ENCODE measurements around the gene RAB11FIP4. TPM values are rescaled to one million over a fixed set of nuclear protein-coding genes. Genes with fewer than 3 reads are reported as not detected.

RAB11FIP4 gene
- total RNA-seq, 1 donor from 2014 or later: 10.2 TPM

- peaks cover 14% of the 10 kb centered on the region for H3F3A ChIP-seq (ENCODE audit: low read depth)
- H3K9ac ChIP-seq: no peak overlapping the region
- H3K4me3 Mint-ChIP-seq: no peak overlapping the region
- H3K27me3 Mint-ChIP-seq (ENCODE audit: insufficient read depth, low read depth): peaks cover 17% of the 10 kb centered on the region
- peaks cover 54% of the 10 kb centered on the region for H3K4me1 Mint-ChIP-seq
- TF ChIP-seq CTCF (IDR thresholded peaks at IDR 0.05): no peak
- TF ChIP-seq EZH2phosphoT487 (IDR thresholded peaks at IDR 0.05): no peak
- no peak for TF ChIP-seq EZH2 (IDR thresholded peaks at IDR 0.05)
- H3K4me2 ChIP-seq: no peak overlapping the region
- H3K27ac ChIP-seq: no peak overlapping the region
- peaks cover 29% of the 10 kb centered on the region for H3K27me3 ChIP-seq
- H4K20me1 ChIP-seq (ENCODE audit: low read depth): peaks cover 20% of the 10 kb centered on the region
- peaks cover 9% of the 10 kb centered on the region for H3K9me3 Mint-ChIP-seq
- no peaks in the 10 kb centered on the region for H3K79me2 ChIP-seq (ENCODE audit: low read depth)
- no peak overlapping the region for H3K4me3 ChIP-seq
- H3K36me3 Mint-ChIP-seq: peaks cover 10% of the 10 kb centered on the region
- no peak overlapping the region for H2AFZ ChIP-seq (replicated peaks)
- no peaks in the 10 kb centered on the region for H3K36me3 ChIP-seq
- no peaks in the 10 kb centered on the region for H3K9me3 ChIP-seq (ENCODE audit: low read depth)
- peak overlapping the region; percentile 74 for H3K27ac Mint-ChIP-seq
- peaks cover 21% of the 10 kb centered on the region for H3K4me1 ChIP-seq
- DNase-seq (ENCODE audit: low spot score): peak; percentile 26
Measured at GRCh38 chr17:31564883-31565301, 173.4 kb downstream of the RAB11FIP4 start.

GRCh38 chr17:31565652-31566051 is 174.2 kb downstream of the RAB11FIP4 start:
- H3K36me3 Mint-ChIP-seq: peaks cover 6% of the 10 kb centered on the region
- H3K27ac Mint-ChIP-seq: peak overlapping the region; percentile 27
- no peak overlapping the region for H3K4me2 ChIP-seq
- H3F3A ChIP-seq (ENCODE audit: low read depth): peaks cover 14% of the 10 kb centered on the region
- H3K4me1 ChIP-seq: peaks cover 21% of the 10 kb centered on the region
- H3K27me3 Mint-ChIP-seq (ENCODE audit: insufficient read depth, low read depth): peaks cover 10% of the 10 kb centered on the region
- no peak for DNase-seq (ENCODE audit: low spot score)
- no peaks in the 10 kb centered on the region for H3K9me3 ChIP-seq (ENCODE audit: low read depth)
- H2AFZ ChIP-seq (replicated peaks): no peak overlapping the region
- no peaks in the 10 kb centered on the region for H3K36me3 ChIP-seq
- no peak overlapping the region for H3K9ac ChIP-seq
- peaks cover 21% of the 10 kb centered on the region for H3K27me3 ChIP-seq
- H3K4me3 ChIP-seq: no peak overlapping the region
- peaks cover 3% of the 10 kb centered on the region for H3K9me3 Mint-ChIP-seq
- H3K4me3 Mint-ChIP-seq: no peak overlapping the region
- H3K4me1 Mint-ChIP-seq: peaks cover 50% of the 10 kb centered on the region
- peaks cover 16% of the 10 kb centered on the region for H4K20me1 ChIP-seq (ENCODE audit: low read depth)
- no peaks in the 10 kb centered on the region for H3K79me2 ChIP-seq (ENCODE audit: low read depth)
- H3K27ac ChIP-seq: no peak overlapping the region
- TF ChIP-seq CTCF (IDR thresholded peaks at IDR 0.05) (no peak), EZH2 (IDR thresholded peaks at IDR 0.05) (no peak), EZH2phosphoT487 (IDR thresholded peaks at IDR 0.05) (no peak)

- Histone ChIP-seq H3K4me3 (no peak overlapping the region), H4K20me1 (ENCODE audit: low read depth) (peaks cover 12% of the 10 kb centered on the region), H3K4me1 (peaks cover 20% of the 10 kb centered on the region), H3K27ac (no peak overlapping the region), H3K79me2 (ENCODE audit: low read depth) (no peaks in the 10 kb centered on the region), H3K9me3 (ENCODE audit: low read depth) (no peaks in the 10 kb centered on the region), H3K9ac (no peak overlapping the region), H3F3A (ENCODE audit: low read depth) (peaks cover 14% of the 10 kb centered on the region), H3K27me3 (peaks cover 14% of the 10 kb centered on the region), H3K4me2 (no peak overlapping the region), H2AFZ (replicated peaks) (no peak overlapping the region), H3K36me3 (no peaks in the 10 kb centered on the region)
- DNase-seq (ENCODE audit: low spot score): no peak
- peaks cover 5% of the 10 kb centered on the region for H3K27me3 Mint-ChIP-seq (ENCODE audit: insufficient read depth, low read depth)
- peaks cover 6% of the 10 kb centered on the region for H3K36me3 Mint-ChIP-seq
- H3K4me1 Mint-ChIP-seq: peaks cover 48% of the 10 kb centered on the region
- H3K4me3 Mint-ChIP-seq: no peak overlapping the region
- H3K27ac Mint-ChIP-seq: no peak overlapping the region
- no peak for TF ChIP-seq EZH2 (IDR thresholded peaks at IDR 0.05)
- TF ChIP-seq CTCF (IDR thresholded peaks at IDR 0.05): no peak
- no peak for TF ChIP-seq EZH2phosphoT487 (IDR thresholded peaks at IDR 0.05)
- H3K9me3 Mint-ChIP-seq: peaks cover 2% of the 10 kb centered on the region
Measured at GRCh38 chr17:31566247-31566991, 174.9 kb downstream of the RAB11FIP4 start.

Data from neural progenitor cell (in vitro differentiated cells).